Esophagus squamous epithelium (tissue), 4 donors: Measurements from ENCODE around the gene SYNE2.

ENCODE experiments used
- CTCF ChIP-seq, 6 experiments: fragments of 450-650 bp in 4 of 6; fragments of 200-600 bp in 2 of 6; sonication (generic) in 2 of 6; IDR thresholded peaks; one replicate each; pipeline ENCODE4 v1.5.1; 2016 to 2019; ENCODE audit warnings: antibody characterized with exemption in 6 of 6, mild to moderate bottlenecking in 4 of 6, moderate library complexity in 4 of 6
- POLR2A ChIP-seq, 4 donors: fragments of 450-650 bp; IDR thresholded peaks; one replicate each; pipeline ENCODE4 v1.6.1; 2017; ENCODE audit warnings: antibody characterized with exemption in 4 of 4, mild to moderate bottlenecking in 4 of 4, moderate library complexity in 3 of 4

GRCh38 chr14:64208261-64208660 lies 355.5 kb downstream of the SYNE2 start:
- TF ChIP-seq CTCF (IDR thresholded peaks at IDR 0.05), result no peak
- no peak for TF ChIP-seq POLR2A (IDR thresholded peaks at IDR 0.05)
